Keratinocyte (primary cell): ENCODE data around the gene ZNF747. TPM values are rescaled to one million over a fixed set of nuclear protein-coding genes. Genes with fewer than 3 reads are reported as not detected.

Source experiments
- DNase-seq: peaks from one replicate; pipeline ENCODE4 v3.0.0-alpha.2; 2011; ENCODE audit warnings: low read depth, missing footprints, low spot score
- FAIRE-seq: peaks from 2 replicates; lab custom pipeline; 2011; peaks lifted over from hg19 to GRCh38; lab: Jason Lieb, UNC
- H2AFZ ChIP-seq: 2 replicates; pipeline ENCODE4 v1.6.0; 2012; ENCODE audit warnings: low read length, control low read depth, inconsistent platforms; ENCODE audit not compliant: control insufficient read depth
- H3K27ac ChIP-seq: 2 replicates; pipeline ENCODE4 v1.5.1; 2011; ENCODE audit warnings: low read length; ENCODE audit not compliant: control insufficient read depth, insufficient read depth
- H3K27me3 ChIP-seq: 3 replicates; pipeline ENCODE4 v1.6.0; 2011; ENCODE audit warnings: low read length; ENCODE audit not compliant: control insufficient read depth, insufficient read depth; ENCODE audit errors: extremely low read depth
- H3K36me3 ChIP-seq, 2 experiments: 2 replicates in 1 of 2; 3 replicates in 1 of 2; pipeline ENCODE4 v1.5.1; 2011; ENCODE audit warnings: low read length in 2 of 2, mild to moderate bottlenecking in 1 of 2; ENCODE audit not compliant: control insufficient read depth in 2 of 2, insufficient read depth in 2 of 2; ENCODE audit errors: extremely low read depth in 1 of 2
- H3K4me1 ChIP-seq: 3 replicates; pipeline ENCODE4 v1.5.1; 2011; ENCODE audit warnings: low read length; ENCODE audit not compliant: control insufficient read depth, insufficient read depth; ENCODE audit errors: extremely low read depth
- H3K4me2 ChIP-seq: 3 replicates; pipeline ENCODE4 v1.6.0; 2011; ENCODE audit warnings: low read depth, low read length; ENCODE audit not compliant: control insufficient read depth, insufficient read depth; ENCODE audit errors: extremely low read depth
- H3K4me3 ChIP-seq, 3 experiments: fragments of 200-600 bp in 1 of 3; sonication (generic) in 1 of 3; 2 replicates in 2 of 3; 3 replicates in 1 of 3; pipeline ENCODE4 v1.5.1; 2011 to 2016; ENCODE audit warnings: low read length in 3 of 3, mild to moderate bottlenecking in 3 of 3, control low read depth in 2 of 3, inconsistent platforms in 1 of 3, low read depth in 1 of 3, mixed read lengths in 1 of 3, mixed run types in 1 of 3, moderate library complexity in 1 of 3; ENCODE audit not compliant: control insufficient read depth in 2 of 3, insufficient read depth in 2 of 3; ENCODE audit errors: extremely low read depth in 1 of 3
- H3K79me2 ChIP-seq: 2 replicates; pipeline ENCODE4 v1.6.0; 2012; ENCODE audit warnings: low read length; ENCODE audit not compliant: control insufficient read depth, insufficient read depth
- H3K9ac ChIP-seq: 3 replicates; pipeline ENCODE4 v1.6.0; 2011; ENCODE audit warnings: low read length; ENCODE audit not compliant: control insufficient read depth, insufficient read depth; ENCODE audit errors: extremely low read depth
- H3K9me1 ChIP-seq: 3 replicates; pipeline ENCODE4 v1.6.0; 2011; ENCODE audit warnings: low read length; ENCODE audit not compliant: control insufficient read depth, insufficient read depth; ENCODE audit errors: extremely low read depth
- H3K9me3 ChIP-seq: 2 replicates; pipeline ENCODE4 v1.5.1; 2012; ENCODE audit warnings: low read depth, low read length; ENCODE audit not compliant: control insufficient read depth
- H4K20me1 ChIP-seq: 3 replicates; pipeline ENCODE4 v1.6.0; 2011; ENCODE audit warnings: low read length; ENCODE audit not compliant: control insufficient read depth, insufficient read depth; ENCODE audit errors: extremely low read depth
- CTCF ChIP-seq, 3 experiments: IDR thresholded peaks in 1 of 3; conservative IDR thresholded peaks in 1 of 3; optimal IDR thresholded peaks in 1 of 3; 2 replicates in 2 of 3; 3 replicates in 1 of 3; pipeline versions ENCODE3 to v1.5.1; 2011; ENCODE audit warnings: low read length in 3 of 3, mild to moderate bottlenecking in 3 of 3, moderate library complexity in 2 of 3, control low read depth in 1 of 3, inconsistent platforms in 1 of 3; ENCODE audit not compliant: insufficient read depth in 2 of 3; ENCODE audit errors: extremely low read depth in 1 of 3
- EZH2 ChIP-seq: IDR thresholded peaks from one replicate; pipeline ENCODE4 v1.6.1; 2012; ENCODE audit warnings: inconsistent platforms, mild to moderate bottlenecking, low read length, moderate library complexity
- dilution Hi-C: fragments of 300-500 bp; cut with MboI; formaldehyde crosslinking; loops from one replicate; pipeline ENCODE4 v1.7.0; 2020; ENCODE audit warnings: low sequenced_read_pairs; ENCODE audit not compliant: extremely low pct_ligation_motif_present
- polyA plus RNA-seq, 5 experiments: library from polyadenylated mRNA; depleted of rRNA in 3 of 5; stranded (reverse) in 3 of 5; stranded (forward) in 1 of 5; unstranded in 1 of 5; fragments of >200 nt; gene quantifications; 1 replicate in 1 of 5; 2 replicates in 3 of 5; 3 replicates in 1 of 5; pipeline versions ENCODE4 v1.2.1 to v1.2.3, GENCODE V29; 2011 to 2012; ENCODE audit warnings: missing spikeins in 2 of 5, low read depth in 1 of 5, low replicate concordance in 1 of 5

ZNF747 gene
- polyA plus RNA-seq, 1 donor (not counting 4 experiments of a cell fraction or from before 2014, with no cell fraction given): 2.7 TPM

- no peak overlapping the region for H3K9ac ChIP-seq
- dilution Hi-C loops: no loop called here
- H3K27me3 ChIP-seq: peaks cover 11% of the 10 kb centered on the region
- no peak overlapping the region for H3K4me3 ChIP-seq
- TF ChIP-seq EZH2: no peak
- TF ChIP-seq CTCF (optimal IDR thresholded peaks at IDR 0.05 in 1 of 3, IDR thresholded peaks at IDR 0.05 in 1 of 3, conservative IDR thresholded peaks at IDR 0.05 in 1 of 3; ENCODE audit: extremely low read depth in 1 of 3, insufficient read depth in 2 of 3, low read length in 3 of 3): no peak
- H4K20me1 ChIP-seq: no peaks in the 10 kb centered on the region
- H3K9me1 ChIP-seq: no peaks in the 10 kb centered on the region
- H3K27ac ChIP-seq: no peak overlapping the region
- no peaks in the 10 kb centered on the region for H3K36me3 ChIP-seq
- H2AFZ ChIP-seq: no peak overlapping the region
- FAIRE-seq (peak; percentile 93), DNase-seq (peak; percentile 83)
- no peaks in the 10 kb centered on the region for H3K9me3 ChIP-seq
- H3K79me2 ChIP-seq: no peaks in the 10 kb centered on the region
- H3K4me1 ChIP-seq: peaks cover 24% of the 10 kb centered on the region
- no peak overlapping the region for H3K4me2 ChIP-seq
Measured at GRCh38 chr16:30490210-30490609, 44.4 kb downstream of the ZNF747 start.

- Histone ChIP-seq H3K27me3 (peaks cover 2% of the 10 kb centered on the region), H3K9ac (no peak overlapping the region), H3K36me3 (no peaks in the 10 kb centered on the region), H3K9me3 (no peaks in the 10 kb centered on the region), H3K4me1 (peaks cover 21% of the 10 kb centered on the region), H2AFZ (no peak overlapping the region), H3K4me2 (no peak overlapping the region), H3K4me3 (no peak overlapping the region), H3K27ac (no peak overlapping the region), H3K79me2 (no peaks in the 10 kb centered on the region), H4K20me1 (no peaks in the 10 kb centered on the region), H3K9me1 (no peaks in the 10 kb centered on the region)
- TF ChIP-seq CTCF (optimal IDR thresholded peaks at IDR 0.05 in 1 of 3, IDR thresholded peaks at IDR 0.05 in 1 of 3, conservative IDR thresholded peaks at IDR 0.05 in 1 of 3; ENCODE audit: extremely low read depth in 1 of 3, insufficient read depth in 2 of 3, low read length in 3 of 3): no peak
- dilution Hi-C loops: no loop called here
- no peak for FAIRE-seq
- DNase-seq: no peak
Measured at GRCh38 chr16:30488764-30489605, 45.7 kb downstream of the ZNF747 start.
